GM19438 (cell line): Measurements from ENCODE around the gene EEIG2.
A peak's percentile ranks its signal among the peaks of the same experiment; 100 is the strongest.
"Not testable (repeated sequence)": the region's sequence is repeated elsewhere in the genome, so short reads cannot be mapped to it uniquely, and the experiment has no call there.

ENCODE experiments used
- ATAC-seq: cut with Tn5 transposase; IDR thresholded peaks from one replicate; pipeline ENCODE4 v1.9.1; 2021; ENCODE audit warnings: low read depth; ENCODE audit not compliant: unreplicated experiment

EEIG2 gene

GRCh38 chr1:108541861-108542260 lies 18.0 kb upstream of the EEIG2 start:
- no peak for ATAC-seq

GRCh38 chr1:108547493-108547892 lies 12.4 kb upstream of the EEIG2 start:
- ATAC-seq = not testable (repeated sequence)

GRCh38 chr1:108551137-108551862 lies 8.6 kb upstream of the EEIG2 start:
- ATAC-seq = peak; percentile 88

GRCh38 chr1:108553905-108554304 lies 6.0 kb upstream of the EEIG2 start:
- no peak for ATAC-seq

GRCh38 chr1:108554682-108555427 lies 5.0 kb upstream of the EEIG2 start:
- no peak for ATAC-seq

GRCh38 chr1:108556066-108556465 lies 3.8 kb upstream of the EEIG2 start:
- no peak for ATAC-seq

- ATAC-seq = no peak
These were observed 3.4 kb upstream of the EEIG2 start for GRCh38 chr1:108556499-108556898.

- no peak for ATAC-seq
These were observed 2.6 kb upstream of the EEIG2 start for GRCh38 chr1:108557296-108557695.

- peak; percentile 32 for ATAC-seq
These were observed 431 bp downstream of the EEIG2 start for GRCh38 chr1:108560189-108560873.

GRCh38 chr1:108560874-108561459 lies 1.1 kb downstream of the EEIG2 start:
- peak; percentile 24 for ATAC-seq

GRCh38 chr1:108561689-108562326 lies 1.9 kb downstream of the EEIG2 start:
- ATAC-seq = peak; percentile 34

- ATAC-seq = no peak
These were observed 3.9 kb downstream of the EEIG2 start for GRCh38 chr1:108563808-108564207.

- ATAC-seq = no peak
These were observed 5.2 kb downstream of the EEIG2 start for GRCh38 chr1:108565081-108565480.

- no peak for ATAC-seq
These were observed 5.6 kb downstream of the EEIG2 start for GRCh38 chr1:108565512-108565911.

GRCh38 chr1:108568589-108568988 lies 8.7 kb downstream of the EEIG2 start:
- ATAC-seq = no peak

- ATAC-seq = no peak
These were observed 9.3 kb downstream of the EEIG2 start for GRCh38 chr1:108569097-108569728.

GRCh38 chr1:108570128-108570527 lies 10.2 kb downstream of the EEIG2 start:
- peak; percentile 93 for ATAC-seq

- no peak for ATAC-seq
These were observed 11.1 kb downstream of the EEIG2 start for GRCh38 chr1:108570998-108571401.

- no peak for ATAC-seq
These were observed 12.3 kb downstream of the EEIG2 start for GRCh38 chr1:108572182-108572581.

- no peak for ATAC-seq
These were observed 13.3 kb downstream of the EEIG2 start for GRCh38 chr1:108573183-108573582.
